Effector memory CD4-positive, alpha-beta T cell (primary cell): Measurements from ENCODE around the gene CEP128.

Source experiments
- DNase-seq, 3 donors: peaks; one replicate each; pipeline ENCODE4 v3.0.0-alpha.2; 2020
- H3K27ac ChIP-seq: 2 replicates; pipeline ENCODE4 v1.7.0; 2013; ENCODE audit warnings: mild to moderate bottlenecking, low read length, moderate library complexity; ENCODE audit not compliant: insufficient read depth, poor library complexity, severe bottlenecking
- H3K27me3 ChIP-seq: replicated peaks from 2 replicates; pipeline ENCODE4 v1.7.0; 2013; ENCODE audit warnings: mild to moderate bottlenecking, low read length; ENCODE audit not compliant: insufficient read depth, control insufficient read depth, poor library complexity, severe bottlenecking
- H3K36me3 ChIP-seq: 2 replicates; pipeline ENCODE4 v1.7.0; 2013; ENCODE audit warnings: mild to moderate bottlenecking, low read length, moderate library complexity; ENCODE audit not compliant: control insufficient read depth, insufficient read depth
- H3K4me1 ChIP-seq: 2 replicates; pipeline ENCODE4 v1.7.0; 2013; ENCODE audit warnings: low read length, mild to moderate bottlenecking; ENCODE audit not compliant: control insufficient read depth, insufficient read depth, poor library complexity, severe bottlenecking
- H3K4me3 ChIP-seq: 2 replicates; pipeline ENCODE4 v1.7.0; 2013; ENCODE audit warnings: low read length, low read depth, mild to moderate bottlenecking; ENCODE audit not compliant: insufficient read depth, poor library complexity, severe bottlenecking
- H3K9me3 ChIP-seq: 2 replicates; pipeline ENCODE4 v1.7.0; 2013; ENCODE audit warnings: mild to moderate bottlenecking, low read length, moderate library complexity; ENCODE audit not compliant: control insufficient read depth

Gene CEP128

DNA sequence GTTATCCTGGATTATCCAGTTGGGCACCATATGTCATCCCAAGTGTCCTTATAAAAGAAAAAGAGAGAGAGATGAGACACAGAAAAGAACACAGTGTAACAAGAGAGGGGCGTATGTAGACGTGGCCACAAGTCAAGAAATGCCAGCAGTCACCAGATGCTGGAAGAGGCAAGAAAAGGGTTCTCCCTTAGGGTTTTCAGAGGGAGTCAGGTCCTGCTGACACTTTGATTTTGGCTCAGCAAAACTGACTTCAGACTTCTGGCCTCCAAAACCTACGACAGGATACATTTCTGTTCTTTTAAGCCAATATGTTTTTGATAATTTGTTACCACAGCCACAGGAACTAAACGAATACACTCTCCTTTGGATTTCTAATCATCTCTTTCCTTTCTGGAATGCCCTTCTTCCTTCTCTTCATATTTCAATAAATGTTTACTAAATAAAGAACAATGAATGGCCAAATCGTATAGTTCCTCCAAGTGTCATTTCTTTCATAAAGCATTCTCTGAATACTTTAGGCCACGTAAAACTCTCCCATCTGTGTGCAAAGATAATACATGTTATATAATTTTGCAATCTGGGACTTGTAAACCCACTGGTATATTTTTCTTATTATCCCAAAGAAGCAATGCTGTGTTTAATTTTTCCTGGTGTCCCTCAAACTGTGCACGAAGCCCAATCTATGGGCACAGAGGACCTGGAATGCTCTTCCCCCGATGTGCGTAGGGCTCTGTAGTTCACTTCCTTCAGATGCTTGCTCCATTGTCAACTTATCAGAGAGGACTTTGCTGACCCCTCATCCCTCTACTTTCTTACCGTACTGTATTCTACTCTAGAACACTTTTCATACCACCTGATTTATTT, 303.6 kb downstream of the CEP128 start:
- H3K4me3 ChIP-seq: no peak overlapping the region
- no peak for DNase-seq
- no peaks in the 10 kb centered on the region for H3K9me3 ChIP-seq
- no peaks in the 10 kb centered on the region for H3K27me3 ChIP-seq
- H3K4me1 ChIP-seq: no peaks in the 10 kb centered on the region
- H3K36me3 ChIP-seq: no peaks in the 10 kb centered on the region
- no peak overlapping the region for H3K27ac ChIP-seq

DNA sequence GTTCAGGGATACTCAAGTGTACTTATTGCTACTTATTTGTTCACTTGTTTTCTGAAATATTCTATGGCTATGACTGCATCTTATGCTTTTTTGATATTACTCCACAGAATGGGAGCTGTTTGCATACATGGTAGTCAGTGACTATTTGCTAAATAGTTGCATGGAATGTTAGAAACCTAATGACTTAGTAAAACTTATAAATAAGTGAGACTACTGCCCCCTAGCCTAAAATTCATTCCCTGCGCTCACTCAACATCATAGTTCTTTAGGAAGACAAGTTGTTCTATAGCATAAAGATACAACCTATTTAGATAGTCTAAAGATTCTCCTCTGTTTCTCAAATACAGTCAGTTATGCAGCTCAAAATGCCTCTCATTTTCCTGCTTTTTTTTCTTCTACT, 305.5 kb downstream of the CEP128 start:
- Histone ChIP-seq H3K27me3 (no peaks in the 10 kb centered on the region), H3K4me3 (no peak overlapping the region), H3K9me3 (no peaks in the 10 kb centered on the region), H3K4me1 (no peaks in the 10 kb centered on the region), H3K36me3 (no peaks in the 10 kb centered on the region), H3K27ac (no peak overlapping the region)
- DNase-seq: no peak

DNA sequence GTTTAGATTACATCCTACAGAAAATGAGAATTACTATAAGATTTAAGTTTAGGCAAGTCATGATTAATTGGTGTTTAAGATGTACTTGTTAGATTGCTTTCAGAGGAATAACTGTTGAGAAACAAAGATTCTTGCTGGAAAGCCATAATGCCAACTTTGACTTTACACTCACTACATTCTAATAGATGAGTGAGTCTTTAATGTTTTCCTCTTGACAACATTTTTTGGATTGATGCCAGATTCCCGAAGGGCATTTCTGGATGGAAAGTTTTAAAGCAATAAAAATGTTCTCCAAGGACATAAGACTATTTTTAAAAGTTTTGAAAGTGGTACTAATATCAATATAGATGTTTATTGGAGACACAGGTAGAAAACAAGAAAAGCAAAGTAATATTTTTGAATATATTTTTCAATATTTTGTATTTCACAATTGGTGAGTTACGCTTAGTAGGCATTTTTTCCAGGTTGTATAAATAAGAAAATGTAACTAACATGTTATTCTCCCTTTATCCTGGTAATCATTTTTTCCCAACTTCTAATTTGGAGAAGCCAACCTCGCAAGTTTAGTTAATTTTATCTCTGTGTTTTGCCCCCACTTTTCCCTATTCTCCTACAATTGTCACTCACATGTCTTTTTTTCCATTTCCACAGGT, 307.3 kb downstream of the CEP128 start:
- DNase-seq: no peak
- Histone ChIP-seq H3K27me3 (no peaks in the 10 kb centered on the region), H3K9me3 (no peaks in the 10 kb centered on the region), H3K36me3 (no peaks in the 10 kb centered on the region), H3K4me3 (no peak overlapping the region), H3K27ac (no peak overlapping the region), H3K4me1 (no peaks in the 10 kb centered on the region)

DNA sequence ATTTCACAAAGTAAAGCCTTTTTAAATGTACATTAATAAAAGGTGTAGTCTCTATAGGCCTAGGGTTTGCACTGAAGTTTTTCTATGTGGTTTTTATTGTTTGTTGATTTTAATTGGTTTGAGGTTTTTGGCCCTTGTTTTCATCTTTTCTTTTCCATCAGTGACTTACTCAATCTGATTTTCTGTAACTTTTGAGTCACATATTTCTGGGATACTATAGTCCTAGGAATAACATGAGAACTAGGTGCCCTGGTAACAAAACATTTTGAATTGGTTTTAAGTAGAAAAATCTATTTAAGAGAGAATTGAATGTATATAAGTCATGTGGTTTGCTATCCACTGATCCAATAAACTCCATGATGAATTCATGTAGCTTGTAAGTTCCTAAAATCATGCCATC, 311.9 kb downstream of the CEP128 start:
- Histone ChIP-seq H3K36me3 (no peaks in the 10 kb centered on the region), H3K4me3 (no peak overlapping the region), H3K27me3 (no peaks in the 10 kb centered on the region), H3K4me1 (no peaks in the 10 kb centered on the region), H3K9me3 (no peaks in the 10 kb centered on the region), H3K27ac (no peak overlapping the region)
- DNase-seq: no peak

DNA sequence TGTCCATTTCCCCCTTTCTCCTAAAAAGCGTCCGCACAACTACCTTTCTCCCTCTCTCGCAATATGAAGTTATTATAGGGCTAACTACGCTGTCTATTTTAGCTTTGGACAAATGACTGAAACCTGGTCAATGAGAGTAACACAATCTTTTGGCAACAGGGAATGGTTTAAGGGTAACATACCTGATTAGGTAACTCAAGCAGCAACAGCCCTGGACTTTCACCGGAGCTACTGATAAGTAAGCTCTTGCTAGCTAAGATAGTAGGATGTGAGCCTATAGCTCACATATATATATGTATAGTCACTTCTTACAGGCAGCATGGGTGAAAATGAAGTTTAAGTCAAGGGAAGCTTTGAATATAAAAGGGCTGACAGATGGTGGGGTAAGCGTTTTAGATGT, 313.0 kb downstream of the CEP128 start:
- Histone ChIP-seq H3K27ac (no peak overlapping the region), H3K4me1 (no peaks in the 10 kb centered on the region), H3K36me3 (no peaks in the 10 kb centered on the region), H3K27me3 (no peaks in the 10 kb centered on the region), H3K9me3 (no peaks in the 10 kb centered on the region), H3K4me3 (no peak overlapping the region)
- DNase-seq: no peak

DNA sequence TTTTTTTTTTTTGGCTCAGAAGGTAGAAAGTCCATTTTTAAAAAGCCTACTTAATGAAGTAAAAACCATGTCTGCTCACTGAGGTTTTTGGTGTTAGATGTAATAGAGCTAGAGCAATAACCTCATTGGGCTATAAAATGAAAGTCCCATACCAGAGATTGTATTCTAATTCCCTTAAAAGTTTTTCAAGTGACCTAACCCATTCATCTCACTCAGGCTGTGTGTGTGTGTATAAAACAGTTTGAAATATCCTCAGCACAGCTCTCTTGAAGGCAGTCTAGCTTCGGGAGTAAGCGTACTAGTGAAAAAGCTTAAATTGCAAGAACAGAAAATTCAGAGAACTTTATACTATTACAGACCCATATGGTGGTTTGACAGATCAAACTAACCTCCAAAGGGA, 313.8 kb downstream of the CEP128 start:
- no peaks in the 10 kb centered on the region for H3K9me3 ChIP-seq

DNA sequence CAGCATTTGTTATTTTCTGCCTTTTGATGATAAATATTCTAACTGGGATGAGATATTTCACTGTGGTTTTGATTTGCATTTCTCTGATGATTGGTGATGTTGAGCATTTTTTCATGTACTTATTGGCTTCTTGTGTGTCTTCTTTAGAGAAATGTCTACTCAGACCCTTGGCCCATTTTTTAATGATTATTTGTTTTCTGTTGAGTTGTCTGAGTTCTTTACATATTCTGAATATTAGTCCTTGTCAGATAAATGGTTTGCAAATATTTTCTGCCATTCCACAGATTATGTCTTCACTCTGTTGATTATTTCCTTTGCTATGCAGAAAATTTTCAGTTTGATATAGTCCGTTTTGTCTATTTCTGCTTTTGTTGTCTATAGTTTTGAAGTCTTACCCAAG, 317.0 kb downstream of the CEP128 start:
- Histone ChIP-seq H3K4me3 (no peak overlapping the region), H3K27me3 (no peaks in the 10 kb centered on the region), H3K9me3 (no peaks in the 10 kb centered on the region), H3K4me1 (no peaks in the 10 kb centered on the region), H3K27ac (no peak overlapping the region), H3K36me3 (no peaks in the 10 kb centered on the region)
- no peak for DNase-seq

More for the DNA sequence above, 313.8 kb downstream of the CEP128 start:
- no peak for DNase-seq
- no peaks in the 10 kb centered on the region for H3K4me1 ChIP-seq
- H3K4me3 ChIP-seq: no peak overlapping the region
- no peak overlapping the region for H3K27ac ChIP-seq
- H3K27me3 ChIP-seq: no peaks in the 10 kb centered on the region
- H3K36me3 ChIP-seq: no peaks in the 10 kb centered on the region

DNA sequence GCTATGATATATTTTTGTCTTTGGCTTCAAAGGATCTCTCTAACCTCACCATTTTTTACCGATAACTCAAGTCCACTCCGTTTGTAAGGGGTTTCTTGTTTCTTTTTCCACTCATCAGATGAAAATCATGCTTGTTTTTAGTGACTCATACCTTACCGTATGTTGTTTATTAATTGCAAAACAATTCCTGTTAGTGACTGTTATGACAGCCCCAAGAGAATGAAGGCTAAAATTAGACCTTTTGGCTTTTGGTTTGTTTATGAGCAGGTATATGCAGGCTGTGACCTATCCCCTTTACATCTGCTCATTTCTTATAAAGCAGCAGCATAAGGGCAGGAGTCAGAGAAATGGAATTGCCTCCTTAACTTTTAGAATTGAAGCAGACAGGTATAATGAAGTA, 319.8 kb downstream of the CEP128 start:
- Histone ChIP-seq H3K27me3 (no peaks in the 10 kb centered on the region), H3K4me3 (no peak overlapping the region), H3K36me3 (no peaks in the 10 kb centered on the region), H3K9me3 (no peaks in the 10 kb centered on the region), H3K4me1 (no peaks in the 10 kb centered on the region), H3K27ac (no peak overlapping the region)
- DNase-seq: no peak

DNA sequence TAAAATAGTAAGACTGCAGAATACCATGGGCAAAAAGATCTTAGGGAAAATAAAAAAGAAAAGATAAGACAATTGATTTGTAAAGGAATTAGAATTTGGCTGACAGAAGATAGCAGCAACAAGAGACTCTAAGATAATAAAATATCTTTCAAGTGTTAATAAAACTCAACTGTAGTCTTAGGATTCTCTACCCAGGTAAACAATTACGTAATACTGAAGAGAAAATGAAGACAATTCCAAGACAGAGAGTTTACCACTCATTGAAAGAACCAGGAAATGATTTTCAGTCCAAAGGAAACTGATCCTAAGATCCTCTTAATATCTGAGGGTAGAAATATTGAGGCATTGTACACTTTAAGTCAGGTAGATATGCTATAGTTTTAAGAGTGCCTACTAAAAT, 321.1 kb downstream of the CEP128 start:
- H3K4me3 ChIP-seq: no peak overlapping the region

DNA sequence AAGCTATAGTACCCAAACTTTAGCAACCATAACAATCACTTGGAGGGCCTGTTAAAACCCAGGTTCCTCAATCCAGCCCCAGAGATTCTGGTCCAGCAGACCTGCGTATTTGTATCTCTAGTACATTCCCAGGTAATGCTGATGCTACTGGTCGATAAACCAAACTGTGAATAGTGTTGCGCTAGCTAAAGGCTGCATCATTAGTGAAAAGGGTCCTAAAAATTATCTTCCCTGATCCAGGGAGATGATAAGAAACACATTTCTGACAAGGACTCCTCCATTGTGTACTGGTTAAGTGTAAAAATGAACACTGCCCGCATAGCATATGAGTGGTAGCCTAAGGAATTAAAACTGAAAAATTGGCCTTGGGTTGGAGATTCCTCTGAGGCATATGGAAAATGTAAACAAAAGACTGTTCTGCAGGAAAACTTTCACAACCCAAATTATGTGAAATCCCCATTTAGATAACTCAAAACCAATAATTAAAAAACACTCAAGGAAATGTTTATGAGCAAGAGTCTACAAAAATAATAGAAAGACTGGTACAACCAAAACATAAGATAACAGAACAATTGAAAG, 322.7 kb downstream of the CEP128 start:
- no peaks in the 10 kb centered on the region for H3K4me1 ChIP-seq
- H3K27me3 ChIP-seq: no peaks in the 10 kb centered on the region
- no peak for DNase-seq
- no peaks in the 10 kb centered on the region for H3K36me3 ChIP-seq
- no peaks in the 10 kb centered on the region for H3K9me3 ChIP-seq
- no peak overlapping the region for H3K4me3 ChIP-seq
- H3K27ac ChIP-seq: no peak overlapping the region

More for the DNA sequence above, 321.1 kb downstream of the CEP128 start:
- Histone ChIP-seq H3K27me3 (no peaks in the 10 kb centered on the region), H3K9me3 (no peaks in the 10 kb centered on the region), H3K27ac (no peak overlapping the region), H3K36me3 (no peaks in the 10 kb centered on the region), H3K4me1 (no peaks in the 10 kb centered on the region)
- no peak for DNase-seq
